ENCODE data around the gene THOC6.

DNA sequence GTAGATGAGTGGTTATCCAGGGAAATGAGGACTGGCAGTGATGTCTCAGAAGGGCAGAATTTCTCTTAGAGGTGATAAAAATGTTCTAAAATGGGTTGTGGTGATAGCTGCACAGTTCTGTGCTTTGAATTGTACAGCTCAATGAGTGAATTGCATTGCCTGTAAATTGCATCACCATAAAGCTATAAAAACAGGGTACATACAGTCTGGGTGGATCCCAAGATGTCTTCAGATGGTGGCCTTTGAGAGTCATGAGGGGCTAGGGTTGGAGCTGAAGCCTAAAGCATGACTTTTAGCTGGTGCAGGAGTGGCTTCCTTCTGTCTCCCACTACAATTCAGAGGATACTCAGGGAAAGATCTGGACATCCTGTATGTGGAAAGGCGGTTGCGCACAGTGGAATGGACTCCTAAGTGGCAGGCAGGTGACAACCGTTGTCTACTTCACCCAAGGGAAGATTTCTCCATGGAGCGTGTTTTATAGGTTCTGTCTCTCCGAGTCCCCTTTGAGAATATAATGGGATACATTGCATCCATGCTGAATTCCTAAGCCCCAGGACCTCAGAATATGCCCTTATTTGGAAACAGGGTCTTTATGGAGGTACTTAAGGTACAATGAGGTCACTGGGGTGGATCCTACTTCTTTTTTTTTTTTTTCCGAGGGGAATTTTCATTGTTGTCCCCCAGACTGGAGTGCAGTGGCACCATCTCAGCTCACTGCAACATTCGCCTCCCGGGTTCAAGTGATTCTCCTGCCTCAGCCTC, 40.0 kb downstream of the THOC6 start:
- TF ChIP-seq NFE2L1 (CRISPR knock-in tag; IDR thresholded peaks at IDR 0.05) (no peak), CTCF (IDR thresholded peaks at IDR 0.05) (no peak), FOXJ3 (CRISPR knock-in tag; IDR thresholded peaks at IDR 0.05; ENCODE audit: borderline replicate concordance) (no peak), FOXP1 (CRISPR knock-in tag; IDR thresholded peaks at IDR 0.05; ENCODE audit: borderline replicate concordance) (no peak), PREB (CRISPR knock-in tag; IDR thresholded peaks at IDR 0.05; ENCODE audit: borderline replicate concordance) (no peak), NFYB (CRISPR knock-in tag; conservative IDR thresholded peaks at IDR 0.05; ENCODE audit: low read depth) (no peak), ATF2 (CRISPR knock-in tag; IDR thresholded peaks at IDR 0.05; ENCODE audit: borderline replicate concordance, low read depth) (no peak), SMAD4 (CRISPR knock-in tag; IDR thresholded peaks at IDR 0.05) (no peak), ZNF263 (CRISPR knock-in tag; IDR thresholded peaks at IDR 0.05; ENCODE audit: low read depth) (no peak), ESRRA (CRISPR knock-in tag; IDR thresholded peaks at IDR 0.05; ENCODE audit: borderline replicate concordance) (no peak)
- TF ChIP-seq, protein P1, sequence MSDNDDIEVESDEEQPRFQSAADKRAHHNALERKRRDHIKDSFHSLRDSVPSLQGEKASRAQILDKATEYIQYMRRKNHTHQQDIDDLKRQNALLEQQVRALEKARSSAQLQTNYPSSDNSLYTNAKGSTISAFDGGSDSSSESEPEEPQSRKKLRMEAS (CRISPR knock-in tag; IDR thresholded peaks at IDR 0.05), result no peak

All from WTC11 (cell line).